ENCODE data around the gene TRAF5. TPM values are rescaled to one million over a fixed set of nuclear protein-coding genes. Genes with fewer than 3 reads are reported as not detected.
"Not testable (repeated sequence)": the region's sequence is repeated elsewhere in the genome, so short reads cannot be mapped to it uniquely, and the experiment has no call there.

The TRAF5 gene
- total RNA-seq, 1 experiment from 2014 or later: 8.8 TPM

- peaks cover 3% of the 10 kb centered on the region; the same call in 1 of the 2 replicates for H3K9me3 ChIP-seq
- no peaks in the 10 kb centered on the region for H3K36me3 Mint-ChIP-seq (ENCODE audit: insufficient read depth, unreplicated experiment)
- no peak overlapping the region for H3K27ac Mint-ChIP-seq (ENCODE audit: unreplicated experiment)
- H3K4me1 ChIP-seq: no peaks in the 10 kb centered on the region
- DNase-seq: no peak
- H3K27me3 ChIP-seq (replicated peaks; ENCODE audit: control insufficient read depth, insufficient read depth, low read length): no peaks in the 10 kb centered on the region
- H3K36me3 ChIP-seq (ENCODE audit: control insufficient read depth, insufficient read depth, low read length): no peaks in the 10 kb centered on the region
- H3K9me3 Mint-ChIP-seq (ENCODE audit: unreplicated experiment): no peaks in the 10 kb centered on the region
- ChIA-PET POLR2A (no interaction called here), CTCF (no interaction called here)
- no peaks in the 10 kb centered on the region for H3K4me1 Mint-ChIP-seq (ENCODE audit: low read depth, unreplicated experiment)
- H3K27me3 Mint-ChIP-seq (ENCODE audit: insufficient read depth, unreplicated experiment): peaks cover 3% of the 10 kb centered on the region
- no TSS peak for BruUV-seq (replicated peaks)
- H3K4me3 Mint-ChIP-seq (ENCODE audit: unreplicated experiment): peak overlapping the region; percentile 42
- no peak overlapping the region for H3K4me3 ChIP-seq (ENCODE audit: low read depth, low read length)
- intact Hi-C loops (cut with micrococcal nuclease; ENCODE audit: unreplicated experiment): no loop called here
- no peak for TF ChIP-seq CTCF (IDR thresholded peaks at IDR 0.05; ENCODE audit: insufficient read depth in 1 of 2, low read depth in 1 of 2, low read length in 1 of 2, severe bottlenecking in 1 of 2, unreplicated experiment in 1 of 2)
These were observed 89.1 kb downstream of the TRAF5 start for GRCh38 chr1:211415700-211416099.

DNA sequence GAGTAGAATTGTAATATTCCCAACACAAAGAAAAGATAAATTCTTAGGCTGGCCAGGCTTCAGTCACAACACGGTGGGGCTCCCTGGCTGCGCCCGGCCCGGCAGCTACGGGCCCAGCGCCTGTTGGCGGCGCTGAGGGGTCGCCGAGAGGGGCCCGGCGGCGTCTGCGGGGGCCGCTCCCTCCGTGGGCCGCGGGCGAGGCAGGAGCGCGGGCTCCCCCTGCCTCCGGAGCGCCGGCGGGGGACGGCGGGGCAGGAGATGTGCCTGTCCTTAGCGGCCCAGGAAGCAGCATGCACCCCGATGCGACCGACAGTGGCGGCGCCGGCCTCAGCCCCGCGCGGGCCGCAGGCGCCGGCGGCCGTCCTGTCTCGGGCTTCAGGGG is 89.6 kb downstream of the TRAF5 start:
- peak overlapping the region; percentile 42 for H3K4me3 Mint-ChIP-seq (ENCODE audit: unreplicated experiment)
- H3K4me1 Mint-ChIP-seq (ENCODE audit: low read depth, unreplicated experiment); H3K36me3 ChIP-seq (ENCODE audit: control insufficient read depth, insufficient read depth, low read length); DNase-seq; POLR2A ChIA-PET; H3K4me3 ChIP-seq (ENCODE audit: low read depth, low read length); H3K4me1 ChIP-seq; H3K36me3 Mint-ChIP-seq (ENCODE audit: insufficient read depth, unreplicated experiment); H3K27ac Mint-ChIP-seq (ENCODE audit: unreplicated experiment); H3K9me3 Mint-ChIP-seq (ENCODE audit: unreplicated experiment); intact Hi-C loops (cut with micrococcal nuclease; ENCODE audit: unreplicated experiment); CTCF ChIA-PET; H3K27me3 ChIP-seq (replicated peaks; ENCODE audit: control insufficient read depth, insufficient read depth, low read length); BruUV-seq (replicated peaks); H3K9me3 ChIP-seq; H3K27me3 Mint-ChIP-seq (ENCODE audit: insufficient read depth, unreplicated experiment): not testable (repeated sequence)

DNA sequence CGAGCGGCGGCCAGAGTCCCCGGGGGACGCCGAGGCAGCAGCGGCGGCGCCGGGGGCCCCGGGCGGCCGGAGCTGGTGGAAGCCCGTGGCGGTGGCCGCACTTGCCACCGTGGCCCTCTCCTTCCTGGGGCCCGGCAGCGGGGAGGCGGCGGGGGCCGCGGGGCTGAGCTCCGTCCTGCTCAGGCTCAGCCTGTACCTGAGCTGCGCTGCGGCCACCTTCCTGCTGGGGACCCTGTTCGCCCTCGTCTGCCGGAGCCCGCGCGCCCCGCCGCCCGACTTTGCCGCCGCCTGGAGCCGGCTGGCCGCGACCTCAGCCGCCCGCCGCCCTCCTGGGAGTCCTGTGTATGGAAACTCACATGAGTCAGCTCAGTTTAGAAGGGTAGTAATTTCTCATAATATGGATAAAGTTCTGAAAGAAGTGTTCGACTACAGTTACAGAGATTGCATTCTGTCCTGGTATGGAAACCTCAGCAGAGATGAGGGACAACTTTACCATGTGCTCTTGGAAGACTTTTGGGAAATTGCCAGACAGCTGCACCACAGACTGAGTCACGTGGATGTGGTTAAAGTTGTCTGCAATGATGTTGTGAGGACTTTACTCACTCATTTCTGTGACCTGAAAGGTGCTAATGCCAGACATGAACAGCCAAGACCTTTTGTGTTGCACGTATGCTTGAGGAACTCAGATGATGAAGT is 90.1 kb downstream of the TRAF5 start:
- H3K9me3 ChIP-seq; BruUV-seq (replicated peaks); H3K27ac Mint-ChIP-seq (ENCODE audit: unreplicated experiment); H3K27me3 ChIP-seq (replicated peaks; ENCODE audit: control insufficient read depth, insufficient read depth, low read length); POLR2A ChIA-PET; intact Hi-C loops (cut with micrococcal nuclease; ENCODE audit: unreplicated experiment); H3K4me3 ChIP-seq (ENCODE audit: low read depth, low read length); H3K36me3 Mint-ChIP-seq (ENCODE audit: insufficient read depth, unreplicated experiment); H3K4me1 ChIP-seq; H3K9me3 Mint-ChIP-seq (ENCODE audit: unreplicated experiment); CTCF ChIA-PET; DNase-seq; H3K36me3 ChIP-seq (ENCODE audit: control insufficient read depth, insufficient read depth, low read length); H3K27me3 Mint-ChIP-seq (ENCODE audit: insufficient read depth, unreplicated experiment); H3K4me3 Mint-ChIP-seq (ENCODE audit: unreplicated experiment); H3K4me1 Mint-ChIP-seq (ENCODE audit: low read depth, unreplicated experiment): not testable (repeated sequence)

DNA sequence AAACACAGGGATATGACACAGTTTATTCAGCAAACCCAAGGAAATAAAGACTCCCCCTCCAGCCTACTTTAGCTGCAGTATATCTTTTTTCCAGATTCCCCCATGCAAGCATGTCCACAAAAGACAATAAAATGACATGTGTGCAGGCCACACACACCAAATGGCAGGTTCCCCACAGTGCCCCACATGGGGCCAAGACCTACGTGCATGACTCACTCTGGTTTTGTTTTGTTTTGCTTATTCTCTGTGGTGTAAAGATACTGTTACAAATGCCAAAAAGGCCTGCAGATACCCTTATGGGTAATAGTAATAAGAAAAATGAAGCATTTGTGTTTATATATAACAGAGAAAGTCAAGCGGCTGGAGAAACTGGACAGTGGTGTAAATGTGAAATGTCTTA is 93.8 kb downstream of the TRAF5 start:
- ChIA-PET CTCF (no interaction called here), POLR2A (no interaction called here)
- Mint-ChIP-seq H3K4me1 (ENCODE audit: low read depth, unreplicated experiment) (no peaks in the 10 kb centered on the region), H3K4me3 (ENCODE audit: unreplicated experiment) (no peak overlapping the region), H3K27me3 (ENCODE audit: insufficient read depth, unreplicated experiment) (peaks cover 3% of the 10 kb centered on the region), H3K9me3 (ENCODE audit: unreplicated experiment) (no peaks in the 10 kb centered on the region), H3K36me3 (ENCODE audit: insufficient read depth, unreplicated experiment) (no peaks in the 10 kb centered on the region), H3K27ac (ENCODE audit: unreplicated experiment) (no peak overlapping the region)
- H3K9me3 ChIP-seq: peaks cover 3% of the 10 kb centered on the region; the same call in 1 of the 2 replicates
- H3K4me1 ChIP-seq: no peaks in the 10 kb centered on the region
- DNase-seq: no peak
- no peaks in the 10 kb centered on the region for H3K27me3 ChIP-seq (replicated peaks; ENCODE audit: control insufficient read depth, insufficient read depth, low read length)
- no peak for TF ChIP-seq CTCF (IDR thresholded peaks at IDR 0.05; ENCODE audit: insufficient read depth in 1 of 2, low read depth in 1 of 2, low read length in 1 of 2, severe bottlenecking in 1 of 2, unreplicated experiment in 1 of 2)
- intact Hi-C loops (cut with micrococcal nuclease; ENCODE audit: unreplicated experiment): loop anchor here (10.0 kb wide), 1 partner anchor 326 kb away; no protein-coding TSS in a partner anchor
- H3K36me3 ChIP-seq (ENCODE audit: control insufficient read depth, insufficient read depth, low read length): no peaks in the 10 kb centered on the region
- BruUV-seq (replicated peaks): no TSS peak
- no peak overlapping the region for H3K4me3 ChIP-seq (ENCODE audit: low read depth, low read length)

All from Caco-2 (cell line).